T-helper 9 cell (primary cell): ENCODE results near the gene KY.

Experiments used
- DNase-seq: peaks from one replicate; pipeline ENCODE4 v3.0.0-alpha.2; 2020

Gene KY

GRCh38 chr3:134667406-134667805, 16.6 kb upstream of the KY start:
- no peak for DNase-seq

- no peak for DNase-seq
Measured at GRCh38 chr3:134666885-134667284, 16.1 kb upstream of the KY start.

GRCh38 chr3:134666466-134666865, 15.6 kb upstream of the KY start:
- DNase-seq, result no peak

- DNase-seq, result no peak
Measured at GRCh38 chr3:134666052-134666451, 15.2 kb upstream of the KY start.

GRCh38 chr3:134665243-134665642, 14.4 kb upstream of the KY start:
- DNase-seq, result no peak

- DNase-seq, result no peak
Measured at GRCh38 chr3:134663721-134664456, 13.1 kb upstream of the KY start.

- no peak for DNase-seq
Measured at GRCh38 chr3:134660046-134660441, 9.2 kb upstream of the KY start.

GRCh38 chr3:134659391-134660045, 8.7 kb upstream of the KY start:
- no peak for DNase-seq

GRCh38 chr3:134658555-134658954, 7.7 kb upstream of the KY start:
- DNase-seq, result no peak

- DNase-seq, result no peak
Measured at GRCh38 chr3:134656211-134656800, 5.5 kb upstream of the KY start.

GRCh38 chr3:134655706-134656105, 4.9 kb upstream of the KY start:
- DNase-seq, result no peak

GRCh38 chr3:134654031-134654430, 3.2 kb upstream of the KY start:
- DNase-seq, result no peak

- no peak for DNase-seq
Measured at GRCh38 chr3:134652886-134653630, 2.2 kb upstream of the KY start.

GRCh38 chr3:134652409-134652831, 1.6 kb upstream of the KY start:
- DNase-seq, result no peak

GRCh38 chr3:134651347-134652041, 672 bp upstream of the KY start:
- no peak for DNase-seq

- no peak for DNase-seq
Measured at GRCh38 chr3:134649106-134649705, 1.6 kb downstream of the KY start.

GRCh38 chr3:134647902-134648760, 2.7 kb downstream of the KY start:
- no peak for DNase-seq

- DNase-seq, result no peak
Measured at GRCh38 chr3:134646086-134646485, 4.7 kb downstream of the KY start.

GRCh38 chr3:134645515-134645914, 5.3 kb downstream of the KY start:
- no peak for DNase-seq

GRCh38 chr3:134644731-134645514, 5.9 kb downstream of the KY start:
- no peak for DNase-seq
